HG03135 (cell line): ENCODE data around the gene PDXP.
A peak's percentile ranks its signal among the peaks of the same experiment; 100 is the strongest.
"Not testable (repeated sequence)": the region's sequence is repeated elsewhere in the genome, so short reads cannot be mapped to it uniquely, and the experiment has no call there.

Experiments used
- ATAC-seq: cut with Tn5 transposase; IDR thresholded peaks from one replicate; pipeline ENCODE4 v1.9.1; 2021; ENCODE audit warnings: mild to moderate bottlenecking, moderate library complexity; ENCODE audit not compliant: unreplicated experiment

The PDXP gene

DNA sequence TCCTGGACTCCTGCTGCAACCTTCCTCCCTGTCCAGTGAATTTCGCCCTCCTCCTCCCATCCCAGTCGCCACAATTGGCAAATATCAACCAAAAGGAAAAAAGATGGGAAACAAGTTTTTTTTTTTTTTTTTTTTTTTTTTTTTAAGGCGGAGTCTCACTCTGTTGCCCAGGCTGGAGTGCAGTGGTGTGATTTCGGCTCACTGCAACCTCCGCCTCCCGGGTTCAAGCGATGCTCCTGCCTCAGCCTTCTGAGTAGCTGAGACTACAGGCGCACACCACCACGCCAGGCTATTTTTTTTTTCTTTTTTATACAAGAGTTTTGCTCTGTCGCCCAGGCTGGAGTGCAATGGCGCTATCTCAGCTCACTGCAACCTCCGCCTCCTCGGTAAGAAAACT lies 37.7 kb downstream of the PDXP start:
- ATAC-seq = not testable (repeated sequence)

DNA sequence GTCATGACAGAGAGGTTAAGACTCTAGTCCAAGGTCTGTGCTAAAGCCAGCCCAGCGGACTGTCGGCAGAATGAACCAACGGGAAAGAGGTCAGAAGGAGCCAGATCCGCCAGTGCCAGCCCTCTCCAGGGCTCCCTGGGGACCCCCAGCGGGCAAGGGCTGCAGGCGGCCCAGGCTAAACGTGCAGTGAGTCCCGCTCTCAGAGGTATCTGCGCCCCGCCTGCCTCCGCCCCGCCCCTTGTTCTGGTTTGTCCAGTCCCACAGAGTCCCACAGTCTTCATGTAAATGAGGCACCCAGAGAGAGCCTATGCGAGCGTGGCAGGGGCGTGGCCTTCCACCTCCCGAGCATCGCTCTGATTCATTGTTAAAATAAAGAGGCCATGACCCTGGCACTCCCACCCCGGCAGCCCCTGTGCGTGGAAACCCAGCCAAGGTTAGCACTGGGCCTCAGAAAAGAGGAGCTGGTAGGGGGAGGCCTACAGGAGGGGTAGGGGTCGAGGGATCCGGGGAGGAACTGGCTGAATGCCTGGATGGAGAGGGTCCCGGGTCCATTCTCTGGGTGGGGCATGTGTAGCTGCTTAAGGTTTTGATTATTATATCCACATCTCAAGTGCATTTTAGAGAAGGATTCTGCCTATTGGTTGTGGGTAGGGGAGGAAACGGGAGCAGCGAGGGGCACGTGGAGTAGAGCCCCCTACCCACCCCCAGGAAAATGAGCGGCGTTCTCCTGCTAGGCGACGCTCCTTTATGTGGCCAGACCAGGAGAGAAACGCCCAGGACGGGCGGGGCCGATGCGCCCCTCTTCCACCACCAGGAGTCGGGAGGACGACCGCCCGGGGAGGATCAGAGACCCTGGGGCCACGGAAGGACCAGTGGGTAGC lies 38.4 kb downstream of the PDXP start, which contains the start of gene TRIOBP:
Gene TRIOBP (plus strand): TSS at position 392 of the 881 bp plus-strand sequence. CDS start 4,318 bp downstream, outside the sequence.
- ATAC-seq = peak; percentile 91

DNA sequence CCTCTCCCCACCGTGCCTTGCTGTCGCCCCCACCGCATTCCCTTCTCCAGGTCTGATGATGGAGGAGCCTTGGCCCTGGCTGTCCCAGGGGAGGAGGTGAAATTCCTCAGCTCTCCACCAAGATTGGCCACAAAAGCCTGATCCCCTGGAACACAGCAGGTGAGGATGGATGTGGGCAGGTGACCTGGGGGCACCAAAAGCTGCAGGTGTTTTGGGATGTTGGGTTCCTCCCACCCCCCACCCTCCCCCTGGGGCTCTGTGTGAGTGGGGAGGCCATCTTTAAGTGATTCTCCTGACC lies 39.0 kb downstream of the PDXP start:
- ATAC-seq = no peak

DNA sequence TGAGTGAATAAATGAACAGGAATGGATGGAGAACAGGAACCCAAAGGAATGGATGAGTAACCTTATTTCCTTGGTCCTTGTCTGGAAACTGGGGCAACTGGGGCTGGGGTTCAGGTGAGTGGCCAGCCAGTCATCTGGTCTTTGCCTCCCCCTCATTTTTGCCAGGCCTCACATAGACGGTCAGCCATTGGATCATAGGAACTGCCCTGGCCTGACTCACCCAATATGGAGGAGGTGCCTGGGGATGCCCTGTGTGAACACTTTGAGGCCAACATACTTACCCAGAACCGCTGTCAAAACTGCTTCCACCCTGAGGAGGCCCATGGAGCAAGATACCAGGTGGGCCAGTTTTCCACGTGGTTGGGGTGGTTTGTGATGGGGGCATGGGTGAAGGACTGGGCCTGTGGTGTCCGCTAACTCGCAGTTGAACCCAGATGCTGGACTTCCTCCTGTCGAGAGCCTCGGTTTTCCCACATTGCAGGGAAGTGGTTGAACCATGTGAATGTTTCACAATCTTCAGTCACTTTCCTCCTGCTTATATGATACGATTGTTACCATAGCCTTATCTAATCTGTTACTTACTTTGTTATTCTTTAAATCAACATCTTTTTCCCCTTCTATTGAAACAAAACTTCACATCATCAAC lies 42.7 kb downstream of the PDXP start:
- ATAC-seq = no peak

DNA sequence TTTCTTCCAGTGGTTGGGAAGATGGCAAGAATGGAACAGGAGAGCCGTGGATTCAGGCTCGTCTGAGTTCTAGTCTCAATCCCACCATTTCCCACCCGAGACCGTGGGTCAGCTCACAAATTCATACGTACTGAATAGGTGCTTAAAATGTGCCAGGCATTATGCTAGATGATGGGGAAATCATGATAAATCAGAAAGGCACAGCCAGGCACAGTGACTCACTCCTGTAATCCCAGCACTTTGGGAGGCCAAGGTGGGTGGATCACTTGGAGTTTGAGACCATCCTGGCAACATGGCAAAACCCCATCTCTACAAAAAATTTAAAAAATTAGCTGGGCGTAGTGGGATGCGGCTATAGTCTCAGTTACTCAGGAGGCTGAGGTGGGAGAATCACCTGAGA lies 45.4 kb downstream of the PDXP start:
- ATAC-seq = no peak

DNA sequence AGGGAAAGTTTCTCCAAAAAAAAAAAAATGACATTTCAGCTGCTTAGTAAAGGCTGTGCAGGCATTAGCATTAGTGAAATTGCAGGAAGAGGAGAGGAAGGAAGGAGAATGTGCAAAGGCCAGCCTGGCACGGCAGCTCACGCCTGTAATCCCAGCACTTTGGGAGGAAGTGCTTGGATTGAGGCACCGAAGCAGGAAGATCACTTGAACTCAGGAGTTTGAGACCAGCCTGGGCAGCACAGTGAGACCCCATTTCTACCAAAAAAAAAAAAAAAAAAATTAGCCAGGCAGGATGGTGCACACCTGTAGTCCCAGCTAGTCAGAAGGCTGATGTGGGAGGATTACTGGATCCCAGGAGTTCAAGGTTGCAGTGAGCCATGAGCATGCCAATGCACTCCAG lies 46.1 kb downstream of the PDXP start:
- no peak for ATAC-seq

DNA sequence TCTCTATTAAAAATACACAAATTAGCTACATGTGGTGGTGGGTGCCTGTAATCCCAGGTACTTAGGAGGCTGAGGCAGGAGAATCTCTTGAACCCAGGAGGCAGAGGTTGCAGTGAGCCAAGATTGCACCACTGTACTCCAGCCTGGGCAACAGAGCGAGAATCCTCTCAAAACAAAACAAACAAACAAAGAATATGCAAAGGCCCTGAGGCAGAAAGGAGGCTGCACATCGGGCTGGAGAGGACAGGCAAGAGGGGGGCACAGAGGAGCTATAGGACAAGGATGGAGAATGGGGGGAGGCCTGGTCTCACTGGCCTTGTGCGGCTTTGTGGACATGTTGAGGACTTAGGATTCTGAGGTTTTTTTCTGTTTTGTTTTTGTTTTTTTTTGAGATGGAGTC lies 46.7 kb downstream of the PDXP start:
- ATAC-seq = no peak

DNA sequence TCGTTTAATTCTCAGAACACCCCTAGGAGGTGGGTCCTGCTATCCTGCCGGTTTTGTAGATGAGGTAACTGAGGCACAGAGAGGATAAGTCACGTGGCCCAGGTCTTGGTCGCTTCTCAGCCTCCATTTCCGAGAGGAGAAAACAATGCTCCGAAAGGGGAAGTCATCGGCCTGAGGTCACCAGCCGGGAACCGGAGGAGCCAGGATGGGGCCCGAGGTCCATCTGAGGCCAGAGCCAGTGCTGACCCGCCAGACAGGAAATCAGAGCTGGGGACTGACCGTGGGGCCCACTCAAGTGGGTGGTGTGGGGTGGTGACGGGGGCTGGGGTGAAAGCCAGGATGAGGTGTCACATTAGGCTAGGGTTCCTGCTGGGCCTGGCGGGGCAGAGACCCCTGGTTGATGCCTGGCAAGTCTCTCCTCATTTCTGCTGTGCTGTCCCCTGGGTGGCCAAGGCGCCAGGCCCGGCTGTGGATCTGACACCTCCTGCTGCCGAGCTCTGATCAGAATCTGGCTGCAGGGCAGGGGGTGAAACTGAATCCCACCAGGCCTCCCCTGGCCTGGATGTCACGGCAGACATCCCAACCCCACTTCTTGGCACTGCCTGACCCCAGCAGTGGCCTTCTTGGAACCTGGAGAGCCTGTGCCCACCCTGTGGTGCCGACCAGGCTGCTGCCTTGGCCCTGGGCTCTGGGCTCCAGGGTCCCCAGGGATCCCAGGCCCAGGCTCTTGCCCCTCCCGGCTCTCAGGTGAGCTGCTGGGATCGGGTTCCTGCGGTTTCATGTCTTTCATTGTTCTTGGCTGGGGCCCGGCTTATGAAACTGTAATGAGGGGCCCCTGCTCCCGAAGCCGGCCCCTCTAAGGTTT lies 50.3 kb downstream of the PDXP start:
- ATAC-seq = no peak

DNA sequence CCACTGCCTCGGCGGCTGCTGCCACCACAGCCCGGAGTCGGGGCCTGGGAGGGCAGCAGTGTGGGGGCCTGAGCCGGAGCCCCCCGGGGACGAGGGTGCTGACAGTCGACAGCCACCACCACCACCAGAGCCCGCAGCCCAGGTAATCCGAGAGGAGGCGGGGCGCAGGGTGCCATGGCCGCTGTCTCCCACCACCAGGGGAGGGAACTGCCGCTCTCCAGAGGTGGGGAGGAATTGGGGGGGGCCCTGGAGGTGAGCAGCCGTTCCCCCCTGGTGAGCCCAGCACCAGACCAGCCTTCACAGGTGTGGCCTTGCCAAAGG lies 50.9 kb downstream of the PDXP start:
- ATAC-seq = no peak

DNA sequence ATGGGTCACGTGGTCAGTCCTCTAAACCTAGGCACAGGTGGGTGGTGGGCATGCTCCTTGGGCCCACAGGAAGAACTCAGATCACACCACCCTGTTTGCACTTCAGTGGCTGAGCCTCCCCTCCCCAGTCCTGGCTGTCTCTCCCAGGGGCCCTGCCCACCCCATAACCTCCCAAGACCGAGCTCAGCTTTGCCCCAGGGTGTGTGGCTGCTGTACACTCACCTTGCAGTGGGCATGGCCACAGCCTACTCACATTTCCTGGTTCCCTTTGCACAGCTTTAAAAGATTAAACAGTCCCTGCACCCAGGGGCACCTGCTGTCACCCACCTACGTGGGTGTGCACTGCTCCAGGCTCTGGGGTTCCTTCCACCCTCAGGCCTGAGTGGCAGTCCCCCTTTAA lies 52.2 kb downstream of the PDXP start:
- no peak for ATAC-seq

DNA sequence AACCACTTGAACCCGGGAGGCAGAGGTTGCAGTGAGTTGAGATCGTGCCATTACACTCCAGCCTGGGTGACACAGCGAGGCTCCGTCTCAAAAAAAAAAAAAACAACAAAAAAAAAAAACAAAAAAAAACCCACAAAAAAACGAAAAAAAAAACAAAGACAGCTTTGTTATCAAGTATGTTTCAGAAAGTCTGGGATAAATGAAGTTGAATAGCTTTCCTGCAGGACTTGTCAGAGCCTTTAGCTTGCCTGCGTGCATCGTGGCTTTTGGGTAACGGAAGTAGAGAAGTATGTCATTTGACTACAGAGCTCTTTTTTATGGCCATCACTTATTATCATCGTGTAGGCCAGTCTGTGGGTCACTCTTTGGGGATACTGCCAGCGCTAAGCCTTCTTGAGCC lies 53.0 kb downstream of the PDXP start:
- ATAC-seq = no peak

DNA sequence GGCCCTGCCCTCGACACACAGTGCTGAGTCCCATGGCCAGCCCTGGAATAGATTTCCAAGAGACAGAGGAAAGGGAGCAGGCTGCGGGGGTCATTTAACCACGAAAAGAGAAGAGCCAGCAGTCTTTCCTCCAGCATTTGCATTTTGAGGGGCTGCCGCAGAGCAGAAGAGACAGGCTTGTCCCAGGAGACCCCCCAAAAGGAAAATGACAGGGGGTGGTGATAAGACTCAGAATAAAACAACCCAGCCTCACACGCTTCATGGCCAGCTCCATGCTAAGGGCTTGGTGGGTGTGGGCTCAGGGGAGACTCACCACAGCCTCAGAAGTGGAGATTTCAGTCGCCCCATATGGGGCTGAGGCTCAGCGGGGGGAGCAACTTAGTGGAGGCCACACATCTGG lies 55.2 kb downstream of the PDXP start:
- no peak for ATAC-seq

DNA sequence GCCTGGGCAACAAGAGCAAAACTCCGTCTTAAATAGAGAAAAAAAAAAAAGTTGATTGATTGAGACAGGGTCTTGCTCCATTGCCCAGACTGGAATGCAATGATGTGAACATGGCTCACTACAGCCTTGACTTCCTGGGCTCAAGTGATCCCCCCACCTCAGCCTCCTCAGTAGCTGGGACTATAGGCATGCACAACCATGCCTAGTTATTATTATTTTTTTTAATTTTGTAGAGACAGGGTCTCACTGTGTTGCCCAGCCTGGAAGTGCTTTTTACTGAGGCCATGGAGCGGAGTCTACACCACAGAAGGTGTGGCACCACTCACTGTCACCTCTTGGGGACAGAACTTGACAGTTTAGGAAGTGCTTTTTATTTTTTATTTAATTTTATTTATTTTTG lies 56.1 kb downstream of the PDXP start:
- no peak for ATAC-seq

DNA sequence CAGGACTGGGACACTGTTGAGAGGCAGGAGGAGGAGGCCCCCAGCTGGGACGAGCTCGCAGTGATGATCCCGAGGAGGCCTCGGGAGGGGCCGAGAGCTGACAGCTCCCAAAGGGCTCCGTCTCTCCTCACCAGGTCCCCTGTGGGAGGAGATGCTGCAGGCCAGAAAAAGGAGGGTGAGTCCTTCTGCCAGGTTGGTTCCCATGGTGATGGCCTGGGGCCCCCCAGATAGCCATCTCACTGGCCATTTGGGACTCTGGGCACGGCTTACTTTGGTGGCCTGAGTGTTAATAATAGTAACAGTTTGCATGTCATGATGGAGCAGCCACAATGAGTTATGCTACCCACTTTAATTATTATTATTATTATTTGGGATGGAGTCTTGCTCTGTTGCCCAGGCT lies 57.2 kb downstream of the PDXP start:
- ATAC-seq = no peak
